ENCODE results near the gene MIOX. TPM values are rescaled to one million over a fixed set of nuclear protein-coding genes. Genes with fewer than 3 reads are reported as not detected.
"Not testable (repeated sequence)": the region's sequence is repeated elsewhere in the genome, so short reads cannot be mapped to it uniquely, and the experiment has no call there.

Gene MIOX
- total RNA-seq, 1 donor from 2014 or later = 0.98 TPM

DNA sequence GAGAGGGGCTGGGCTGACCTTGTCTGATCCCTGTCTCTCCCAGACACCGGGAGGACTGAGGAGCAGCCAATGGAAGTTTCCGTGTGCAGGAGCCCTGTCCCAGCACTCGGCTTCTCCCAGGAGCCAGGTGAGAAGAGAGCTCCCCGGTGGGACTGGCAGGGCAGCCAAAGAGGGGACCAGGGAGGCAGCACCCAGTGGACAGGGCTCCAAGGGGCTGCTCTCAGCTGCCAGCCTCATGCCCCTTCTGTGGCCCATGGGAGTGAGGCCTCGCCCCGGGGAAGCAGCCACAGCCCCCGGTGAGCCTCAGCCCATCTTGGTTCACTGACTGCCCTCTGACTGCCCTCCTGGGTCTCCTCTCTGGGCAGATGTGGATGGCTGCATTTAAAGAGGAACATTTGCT, 31.9 kb downstream of the MIOX start:
- TF ChIP-seq, protein P1, sequence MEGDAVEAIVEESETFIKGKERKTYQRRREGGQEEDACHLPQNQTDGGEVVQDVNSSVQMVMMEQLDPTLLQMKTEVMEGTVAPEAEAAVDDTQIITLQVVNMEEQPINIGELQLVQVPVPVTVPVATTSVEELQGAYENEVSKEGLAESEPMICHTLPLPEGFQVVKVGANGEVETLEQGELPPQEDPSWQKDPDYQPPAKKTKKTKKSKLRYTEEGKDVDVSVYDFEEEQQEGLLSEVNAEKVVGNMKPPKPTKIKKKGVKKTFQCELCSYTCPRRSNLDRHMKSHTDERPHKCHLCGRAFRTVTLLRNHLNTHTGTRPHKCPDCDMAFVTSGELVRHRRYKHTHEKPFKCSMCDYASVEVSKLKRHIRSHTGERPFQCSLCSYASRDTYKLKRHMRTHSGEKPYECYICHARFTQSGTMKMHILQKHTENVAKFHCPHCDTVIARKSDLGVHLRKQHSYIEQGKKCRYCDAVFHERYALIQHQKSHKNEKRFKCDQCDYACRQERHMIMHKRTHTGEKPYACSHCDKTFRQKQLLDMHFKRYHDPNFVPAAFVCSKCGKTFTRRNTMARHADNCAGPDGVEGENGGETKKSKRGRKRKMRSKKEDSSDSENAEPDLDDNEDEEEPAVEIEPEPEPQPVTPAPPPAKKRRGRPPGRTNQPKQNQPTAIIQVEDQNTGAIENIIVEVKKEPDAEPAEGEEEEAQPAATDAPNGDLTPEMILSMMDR (IDR thresholded peaks at IDR 0.05; ENCODE audit: unreplicated experiment) = no peak
- H3K4me3 Mint-ChIP-seq (ENCODE audit: low read depth) = no peak overlapping the region
- DNase-seq (ENCODE audit: low spot score, unreplicated experiment) = no peak
- H3K27ac Mint-ChIP-seq = no peak overlapping the region
- peaks cover 2% of the 10 kb centered on the region for H3K36me3 Mint-ChIP-seq (ENCODE audit: insufficient read depth)
- H3K4me1 Mint-ChIP-seq (ENCODE audit: low read depth) = no peaks in the 10 kb centered on the region
- no peaks in the 10 kb centered on the region for H3K27me3 Mint-ChIP-seq
- H3K9me3 Mint-ChIP-seq (ENCODE audit: low read depth) = no peaks in the 10 kb centered on the region

DNA sequence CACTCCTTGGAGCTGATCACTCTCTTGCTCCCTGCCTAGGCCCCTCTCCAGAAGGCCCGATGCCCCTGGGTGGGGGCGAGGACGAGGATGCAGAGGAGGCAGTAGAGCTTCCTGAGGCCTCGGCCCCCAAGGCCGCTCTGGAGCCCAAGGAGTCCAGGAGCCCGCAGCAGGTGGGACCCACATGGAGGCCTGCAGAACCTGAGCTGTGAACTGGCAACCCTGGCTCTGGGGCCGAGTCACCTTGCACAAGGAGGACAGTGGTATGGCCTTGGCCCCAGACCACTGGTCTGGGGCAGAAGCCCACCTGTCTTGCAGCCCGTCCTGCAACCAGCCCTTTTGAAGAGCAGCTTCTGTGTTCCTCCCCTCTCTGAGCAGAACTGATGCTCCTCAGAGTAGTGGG, 32.5 kb downstream of the MIOX start:
- Mint-ChIP-seq H3K27ac (no peak overlapping the region), H3K27me3 (no peaks in the 10 kb centered on the region), H3K4me1 (ENCODE audit: low read depth) (no peaks in the 10 kb centered on the region), H3K36me3 (ENCODE audit: insufficient read depth) (peaks cover 2% of the 10 kb centered on the region), H3K9me3 (ENCODE audit: low read depth) (no peaks in the 10 kb centered on the region), H3K4me3 (ENCODE audit: low read depth) (no peak overlapping the region)
- TF ChIP-seq, protein P1 (IDR thresholded peaks at IDR 0.05; ENCODE audit: unreplicated experiment) = no peak
- no peak for DNase-seq (ENCODE audit: low spot score, unreplicated experiment)

DNA sequence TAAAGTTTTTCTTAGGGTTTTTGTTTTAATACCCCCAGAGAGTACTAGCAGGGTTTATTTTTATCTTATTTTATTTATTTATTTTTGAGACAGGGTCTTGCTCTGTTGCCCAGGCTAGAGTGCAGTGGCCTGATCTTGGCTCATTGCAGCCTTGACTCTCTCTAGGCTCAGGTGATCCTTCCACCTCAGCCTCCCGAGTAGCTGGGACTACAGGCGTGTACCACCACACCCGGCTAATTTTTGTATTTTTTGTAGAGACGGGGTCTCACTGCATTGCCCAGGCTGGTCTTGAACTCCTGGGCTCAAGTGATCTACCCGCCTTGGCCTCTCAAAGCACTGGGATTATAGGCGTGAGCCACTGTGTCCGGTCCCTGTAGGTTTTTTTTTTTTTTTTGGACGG, 33.5 kb downstream of the MIOX start:
- H3K4me1 Mint-ChIP-seq (ENCODE audit: low read depth); H3K4me3 Mint-ChIP-seq (ENCODE audit: low read depth); H3K9me3 Mint-ChIP-seq (ENCODE audit: low read depth); H3K27ac Mint-ChIP-seq; H3K27me3 Mint-ChIP-seq; H3K36me3 Mint-ChIP-seq (ENCODE audit: insufficient read depth); DNase-seq (ENCODE audit: low spot score, unreplicated experiment): not testable (repeated sequence)

DNA sequence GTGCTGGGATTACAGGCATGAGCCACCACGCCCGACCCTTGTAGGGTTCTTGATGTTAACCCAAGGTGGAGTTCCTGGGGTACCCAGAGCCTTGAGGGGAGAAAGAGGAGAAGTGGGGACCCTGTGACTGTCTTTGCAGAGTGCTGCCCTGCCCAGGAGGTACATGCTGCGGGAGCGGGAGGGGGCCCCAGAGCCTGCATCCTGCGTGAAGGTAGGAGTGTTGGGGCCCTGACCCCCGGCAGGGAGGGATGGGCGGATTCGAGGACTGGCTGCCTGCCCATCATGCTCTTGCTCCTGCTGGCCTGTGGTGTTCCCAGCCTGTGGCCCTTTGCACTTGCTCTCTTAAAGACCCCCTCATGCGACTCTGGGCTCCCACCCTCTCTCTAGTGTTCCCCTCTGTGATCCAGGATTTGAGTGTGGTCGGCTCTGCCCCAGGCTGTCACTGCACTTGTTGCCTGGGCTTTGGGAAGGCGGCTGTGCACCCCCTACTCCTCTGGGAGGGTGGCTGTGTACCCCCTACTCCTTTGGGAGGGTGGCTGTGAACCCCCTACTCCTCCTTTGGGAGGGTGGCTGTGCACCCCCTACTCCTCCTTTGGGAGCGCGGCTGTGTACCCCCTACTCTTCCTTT, 34.3 kb downstream of the MIOX start:
- TF ChIP-seq, protein P1 (IDR thresholded peaks at IDR 0.05; ENCODE audit: unreplicated experiment) = no peak
- H3K27me3 Mint-ChIP-seq = no peaks in the 10 kb centered on the region
- DNase-seq (ENCODE audit: low spot score, unreplicated experiment) = no peak
- H3K27ac Mint-ChIP-seq = no peak overlapping the region
- peaks cover 6% of the 10 kb centered on the region for H3K4me1 Mint-ChIP-seq (ENCODE audit: low read depth)
- H3K36me3 Mint-ChIP-seq (ENCODE audit: insufficient read depth) = peaks cover 4% of the 10 kb centered on the region
- no peak overlapping the region for H3K4me3 Mint-ChIP-seq (ENCODE audit: low read depth)
- H3K9me3 Mint-ChIP-seq (ENCODE audit: low read depth) = no peaks in the 10 kb centered on the region

DNA sequence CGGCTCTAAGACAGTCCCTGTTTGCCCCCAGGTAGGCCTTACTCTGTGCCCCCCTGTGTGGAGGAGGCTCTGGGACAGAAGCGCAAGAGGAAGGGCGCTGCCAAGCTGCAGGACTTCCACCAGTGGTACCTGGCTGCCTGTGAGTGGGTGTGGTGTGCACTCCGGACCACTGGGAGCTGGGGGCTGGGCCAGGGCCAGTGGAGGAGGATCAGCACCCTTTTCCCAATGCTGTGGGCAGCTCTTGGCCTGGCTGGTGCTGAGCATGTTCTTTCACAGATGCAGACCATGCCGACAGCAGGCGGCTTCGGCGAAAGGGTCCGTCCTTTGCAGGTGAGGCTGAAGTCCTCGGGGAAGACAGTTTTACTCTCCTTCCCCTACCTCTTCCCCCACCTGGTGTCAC, 35.1 kb downstream of the MIOX start:
- H3K27ac Mint-ChIP-seq = no peak overlapping the region
- DNase-seq (ENCODE audit: low spot score, unreplicated experiment) = no peak
- H3K9me3 Mint-ChIP-seq (ENCODE audit: low read depth) = no peaks in the 10 kb centered on the region
- TF ChIP-seq, protein P1 (IDR thresholded peaks at IDR 0.05; ENCODE audit: unreplicated experiment) = no peak
- peaks cover 8% of the 10 kb centered on the region for H3K4me1 Mint-ChIP-seq (ENCODE audit: low read depth)
- H3K27me3 Mint-ChIP-seq = no peaks in the 10 kb centered on the region
- peaks cover 4% of the 10 kb centered on the region for H3K36me3 Mint-ChIP-seq (ENCODE audit: insufficient read depth)
- H3K4me3 Mint-ChIP-seq (ENCODE audit: low read depth) = no peak overlapping the region

DNA sequence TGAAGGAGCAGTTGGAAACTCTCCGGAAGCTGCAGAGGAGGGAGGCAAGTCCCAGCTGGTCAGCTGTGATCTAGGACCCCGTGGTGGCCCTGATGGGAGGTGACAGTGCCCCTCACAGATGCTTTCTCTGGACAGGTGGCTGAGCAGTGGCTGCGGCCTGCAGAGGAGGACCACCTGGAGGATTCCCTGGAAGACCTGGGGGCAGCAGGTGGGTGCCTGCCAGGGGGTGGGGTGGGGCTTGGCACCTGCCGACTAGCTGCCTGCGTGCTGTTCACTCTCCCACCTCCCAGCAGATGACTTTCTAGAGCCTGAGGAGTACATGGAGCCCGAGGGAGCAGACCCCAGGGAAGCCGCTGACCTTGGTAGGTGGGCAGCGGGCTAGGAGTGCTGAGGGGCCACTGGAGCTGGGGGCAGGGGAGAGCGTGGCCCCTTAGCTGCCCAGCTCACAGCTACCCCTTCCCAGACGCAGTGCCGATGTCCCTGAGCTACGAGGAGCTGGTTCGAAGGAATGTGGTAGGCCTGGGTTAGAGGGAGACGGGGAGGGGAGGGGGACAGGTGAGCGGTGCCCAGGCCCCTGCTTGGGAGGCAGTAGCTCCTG, 35.6 kb downstream of the MIOX start:
- Mint-ChIP-seq H3K4me3 (ENCODE audit: low read depth) (no peak overlapping the region), H3K27ac (no peak overlapping the region), H3K9me3 (ENCODE audit: low read depth) (no peaks in the 10 kb centered on the region), H3K4me1 (ENCODE audit: low read depth) (peaks cover 11% of the 10 kb centered on the region), H3K36me3 (ENCODE audit: insufficient read depth) (peaks cover 4% of the 10 kb centered on the region), H3K27me3 (no peaks in the 10 kb centered on the region)
- DNase-seq (ENCODE audit: low spot score, unreplicated experiment) = no peak
- TF ChIP-seq, protein P1 (IDR thresholded peaks at IDR 0.05; ENCODE audit: unreplicated experiment) = no peak
